Activated CD4-positive, CD25-positive, alpha-beta regulatory T cell treated with anti-CD3 and anti-CD28 coated beads, Interleukin-2, amount 50 U/mL, for 24 hours (primary cell): Measurements from ENCODE around the gene TP53.
A peak's percentile ranks its signal among the peaks of the same experiment; 100 is the strongest.
"Not testable (repeated sequence)": the region's sequence is repeated elsewhere in the genome, so short reads cannot be mapped to it uniquely, and the experiment has no call there.

Experiments
- ATAC-seq, 2 donors: fragments of 150-1000 bp; cut with Tn5 transposase; one replicate each; pipeline ENCODE4 v1.10.0; 2021; ENCODE audit warnings: mild to moderate bottlenecking in 1 of 2, moderate library complexity in 1 of 2

Gene TP53

DNA sequence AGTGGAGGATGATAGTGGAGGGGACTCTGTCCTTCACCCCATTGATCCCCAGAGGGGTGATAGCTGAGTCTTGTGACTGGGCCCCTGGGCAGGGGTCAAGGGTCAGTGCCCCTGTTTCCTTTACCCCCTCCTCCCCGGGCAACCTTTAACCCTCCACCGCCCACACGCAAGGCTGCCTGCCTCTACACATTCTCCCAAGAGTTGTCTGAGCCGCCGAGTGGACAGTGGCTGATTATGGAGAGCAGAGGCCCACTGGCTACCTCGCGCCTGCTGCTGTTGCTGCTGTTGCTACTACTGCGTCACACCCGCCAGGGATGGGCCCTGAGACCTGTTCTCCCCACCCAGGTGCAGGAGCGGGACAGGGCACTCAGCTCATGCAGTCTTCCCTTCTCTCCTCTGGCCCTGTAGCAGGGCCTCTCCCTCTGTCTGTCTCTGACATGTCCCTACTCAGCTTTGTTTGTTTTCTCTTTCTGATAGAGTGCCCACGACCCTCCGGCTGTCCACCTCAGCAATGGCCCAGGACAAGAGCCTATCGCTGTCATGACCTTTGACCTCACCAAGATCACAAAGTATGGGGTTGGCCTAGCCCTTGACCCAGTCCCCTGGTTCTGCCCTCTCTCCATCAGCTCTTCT lies 57.2 kb downstream of the TP53 start, which contains the start of gene SHBG:
Gene SHBG, plus strand, starts transcription at position 197 of the 633 bp plus-strand sequence. Its CDS starts 38 bp downstream, at position 235.
- ATAC-seq = no peak

DNA sequence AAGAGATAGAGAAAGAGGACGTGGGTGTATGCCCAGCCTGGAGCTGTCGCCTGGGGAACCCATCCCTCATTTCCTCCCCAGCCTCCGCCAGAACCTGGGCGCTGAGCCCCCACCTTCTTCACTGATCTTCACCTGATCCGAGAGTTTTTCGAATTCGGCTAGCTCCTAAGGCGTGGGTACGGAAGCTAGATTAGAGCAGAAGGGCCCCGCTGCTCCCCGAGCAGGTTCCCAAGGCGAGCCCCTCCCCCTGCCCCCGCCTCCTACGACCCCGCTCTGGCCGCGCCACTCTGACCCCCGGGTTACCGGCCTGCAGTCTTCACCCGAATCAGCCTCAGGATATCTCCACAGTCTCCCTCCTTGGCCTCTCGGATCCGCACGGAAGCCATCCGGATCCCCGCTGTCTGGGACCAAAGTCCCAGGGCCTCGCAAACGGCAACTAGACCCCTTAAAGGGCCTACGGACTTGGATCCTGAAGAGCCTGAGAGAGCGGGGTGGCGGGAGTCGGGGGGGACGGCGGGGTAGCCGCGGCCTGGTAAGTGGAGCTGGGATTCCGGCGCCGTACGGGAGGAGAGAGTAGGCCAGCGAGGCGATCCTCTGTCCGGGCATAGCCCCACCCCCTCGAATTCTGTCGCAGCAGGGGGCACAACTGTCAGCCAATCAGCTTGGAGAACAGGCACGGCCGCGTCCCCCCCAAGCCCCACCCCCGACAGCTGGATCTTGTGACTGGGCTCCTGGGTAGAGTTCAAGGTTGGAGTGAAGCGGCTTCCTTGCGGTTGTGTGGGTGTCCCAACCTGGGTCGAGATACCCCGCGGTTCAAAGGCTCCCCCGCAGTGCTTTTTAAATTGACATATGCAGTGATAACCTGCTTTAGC lies 59.8 kb downstream of the TP53 start, which contains the start of gene SAT2:
Gene SAT2, minus strand, starts transcription at position 572 of the 872 bp plus-strand sequence. Its CDS starts 186 bp downstream, at position 386.
- peak; percentile 95 to 97 for ATAC-seq

DNA sequence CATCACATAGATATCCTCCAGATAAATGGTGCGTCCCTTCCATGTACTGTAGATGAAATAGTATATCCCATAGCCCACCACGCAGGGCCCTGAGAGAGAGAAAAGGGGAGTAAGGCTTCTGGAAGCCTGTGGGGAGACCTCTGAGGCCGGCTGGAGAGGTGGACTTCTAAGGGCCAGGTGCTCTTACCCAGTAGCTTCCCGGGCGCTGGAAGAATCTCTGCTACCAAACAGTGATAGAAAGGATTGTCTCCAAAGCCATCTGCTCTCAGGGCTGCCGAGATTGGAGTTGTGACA lies 60.4 kb downstream of the TP53 start:
- no peak for ATAC-seq

DNA sequence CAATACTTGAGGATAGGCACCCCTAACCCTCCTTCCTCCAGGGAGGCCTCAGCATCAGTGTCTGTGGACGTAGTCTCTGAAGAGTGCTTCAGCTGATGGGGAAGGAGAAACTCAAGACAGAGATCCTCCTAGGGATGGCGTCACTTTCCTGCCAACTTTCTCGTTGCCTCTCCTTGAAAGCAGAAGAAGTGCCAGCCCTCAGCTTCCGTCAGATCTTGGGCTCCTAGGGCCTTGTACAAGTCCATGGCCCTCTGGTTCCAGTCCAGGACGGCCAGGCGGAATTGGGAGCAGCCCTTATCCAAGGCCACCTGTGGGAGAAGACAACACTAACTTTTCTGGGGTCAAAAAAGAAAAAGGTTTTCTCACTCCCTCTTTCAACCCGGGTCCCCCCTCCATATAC lies 61.0 kb downstream of the TP53 start:
- no peak for ATAC-seq

DNA sequence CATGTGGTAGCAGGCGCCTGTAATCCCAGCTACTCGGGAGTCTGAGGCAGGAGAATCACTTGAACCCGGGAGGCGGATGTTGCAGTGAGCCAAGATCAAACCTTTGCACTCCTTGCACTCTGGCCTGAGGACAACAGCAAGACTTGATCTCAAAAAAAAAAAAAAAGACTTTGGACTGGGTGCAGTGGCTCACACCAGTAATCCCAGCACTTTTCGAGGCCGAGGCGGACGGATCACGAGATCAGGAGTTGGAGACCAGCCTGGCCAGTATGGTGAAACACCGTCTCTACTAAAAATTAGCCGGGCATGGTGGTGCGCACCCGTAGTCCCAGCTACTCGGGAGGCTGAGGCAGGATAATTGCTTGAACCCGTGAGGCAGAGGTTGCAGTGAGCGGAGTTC lies 61.5 kb downstream of the TP53 start:
- ATAC-seq = not testable (repeated sequence)

DNA sequence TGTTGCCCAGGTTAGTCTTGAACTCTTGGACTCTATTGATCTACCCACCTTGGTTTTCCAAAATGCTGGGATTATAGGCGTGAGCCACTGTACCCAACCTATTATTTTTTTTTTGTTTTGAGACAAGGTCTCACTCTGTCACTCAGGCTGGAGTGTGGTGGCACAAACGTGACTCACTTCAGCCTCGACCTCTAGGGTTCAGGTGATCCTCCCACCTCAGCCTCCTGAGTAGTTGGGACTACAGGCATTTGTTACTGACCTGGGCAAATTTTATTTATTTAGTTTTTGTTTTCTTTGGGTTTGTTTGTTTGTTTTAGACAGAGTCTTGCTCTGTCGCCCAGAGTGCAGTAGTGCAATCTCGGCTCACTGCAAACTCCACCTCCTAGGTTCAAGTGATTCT lies 63.6 kb downstream of the TP53 start:
- no peak for ATAC-seq

DNA sequence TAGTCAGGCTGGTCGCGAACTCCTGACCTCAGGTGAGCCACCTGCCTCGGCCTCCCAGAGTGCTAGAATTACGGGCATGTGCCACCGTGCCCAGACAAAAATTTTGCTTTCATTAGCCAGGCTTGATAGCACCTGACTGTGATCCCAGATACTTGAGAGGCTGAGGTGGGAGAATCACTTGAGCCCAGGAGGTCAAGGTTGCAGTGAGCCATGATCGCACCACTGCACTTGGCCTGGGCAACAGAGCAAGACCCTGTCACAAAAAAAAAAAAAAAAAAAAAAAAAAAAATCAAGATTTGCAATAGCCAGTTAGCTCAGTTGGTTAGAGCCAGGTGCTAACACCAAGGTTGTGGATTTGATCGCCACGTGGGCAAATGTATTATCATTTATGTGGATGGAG lies 66.5 kb downstream of the TP53 start:
- ATAC-seq = no peak

DNA sequence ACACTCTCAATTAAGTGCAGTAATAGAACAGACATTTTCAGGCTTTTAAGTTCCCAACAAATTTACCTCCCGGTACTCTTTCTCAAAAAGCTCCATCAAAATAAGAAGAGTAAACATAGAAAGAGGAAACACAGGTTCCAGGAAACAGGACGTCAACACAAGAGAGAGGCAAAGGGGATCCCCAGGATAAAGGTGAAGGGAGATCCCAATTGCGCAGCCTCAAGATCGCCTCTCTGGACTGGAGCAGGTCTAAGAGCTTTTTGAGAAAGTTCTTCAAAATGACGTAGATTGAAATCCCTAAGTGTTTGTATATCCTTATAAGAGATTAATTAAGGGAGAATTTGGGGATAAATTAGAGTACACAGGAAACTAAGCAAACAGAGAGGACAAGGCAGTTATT lies 68.7 kb downstream of the TP53 start:
- no peak for ATAC-seq
